K562 (cell line): ENCODE data around the gene FIGNL1.

Experiments
- BHLHE40 ChIP-seq: IDR thresholded peaks from 2 replicates; pipeline ENCODE4 v1.6.1; 2011; ENCODE audit warnings: low read length, improper control_type of control experiment
- CHD2 ChIP-seq: IDR thresholded peaks from 2 replicates; pipeline ENCODE4 v1.6.1; 2011; ENCODE audit warnings: low read depth, low read length
- CXXC5 ChIP-seq: fragments of 250-450 bp; sonication (Bioruptor Pico); IDR thresholded peaks from 2 replicates; pipeline ENCODE4 v1.8.0; 2022; ENCODE audit warnings: inconsistent platforms, mild to moderate bottlenecking, moderate library complexity
- E2F1 ChIP-seq: sonication (generic); formaldehyde crosslinking; IDR thresholded peaks from 2 replicates; pipeline ENCODE4 v1.8.1; 2023; ENCODE audit warnings: mild to moderate bottlenecking, missing genetic modification reagents, moderate library complexity
- MAX ChIP-seq: sonication (generic); formaldehyde crosslinking; IDR thresholded peaks from 2 replicates; pipeline ENCODE4 v1.9.0; 2022; ENCODE audit warnings: mild to moderate bottlenecking, missing genetic modification reagents
- POLR2AphosphoS5 ChIP-seq: IDR thresholded peaks from 2 replicates; pipeline ENCODE4 v1.6.1; 2011; ENCODE audit warnings: mild to moderate bottlenecking, low read depth, low read length, moderate library complexity; ENCODE audit not compliant: control insufficient read depth, insufficient read depth
- RAD21 ChIP-seq, 2 experiments: fragments of 250-450 bp in 1 of 2; fragments of 450-650 bp in 1 of 2; sonication (Bioruptor Pico) in 1 of 2; formaldehyde crosslinking in 1 of 2; IDR thresholded peaks in 1 of 2; conservative IDR thresholded peaks in 1 of 2; 2 replicates each; pipeline versions ENCODE4 v1.4.0 to v1.8.0; 2020 to 2022; ENCODE audit warnings: mild to moderate bottlenecking in 2 of 2, moderate library complexity in 1 of 2
- ZKSCAN1 ChIP-seq: fragments of 150-350 bp; IDR thresholded peaks from 2 replicates; pipeline ENCODE4 v1.6.1; 2016; ENCODE audit warnings: low read depth, low read length
- ZNF174 ChIP-seq: fragments of 250-450 bp; sonication (Bioruptor Pico); IDR thresholded peaks from 2 replicates; pipeline ENCODE4 v1.4.0; 2020; ENCODE audit warnings: mild to moderate bottlenecking
- ZNF764 ChIP-seq: fragments of 250-450 bp; sonication (Bioruptor Pico); IDR thresholded peaks from 2 replicates; pipeline ENCODE4 v1.4.0; 2020; ENCODE audit warnings: low read depth, mild to moderate bottlenecking, moderate library complexity

- TF ChIP-seq ZKSCAN1 (no peak), CHD2 (no peak), CXXC5 (CRISPR knock-in tag) (no peak), BHLHE40 (no peak), POLR2AphosphoS5 (no peak), ZNF764 (CRISPR knock-in tag) (no peak), MAX (CRISPR knock-in tag) (no peak), RAD21 (CRISPR knock-in tag; conservative IDR thresholded peaks at IDR 0.05 in 1 of 2, IDR thresholded peaks at IDR 0.05 in 1 of 2) (no peak), E2F1 (no peak), ZNF174 (CRISPR knock-in tag) (no peak)
These were observed 24.4 kb upstream of the FIGNL1 start for GRCh38 chr7:50474382-50475160.
